Measurements from ENCODE around the gene MAGEA9B.
"Not testable (repeated sequence)": the region's sequence is repeated elsewhere in the genome, so short reads cannot be mapped to it uniquely, and the experiment has no call there.

MAGEA9B gene

DNA sequence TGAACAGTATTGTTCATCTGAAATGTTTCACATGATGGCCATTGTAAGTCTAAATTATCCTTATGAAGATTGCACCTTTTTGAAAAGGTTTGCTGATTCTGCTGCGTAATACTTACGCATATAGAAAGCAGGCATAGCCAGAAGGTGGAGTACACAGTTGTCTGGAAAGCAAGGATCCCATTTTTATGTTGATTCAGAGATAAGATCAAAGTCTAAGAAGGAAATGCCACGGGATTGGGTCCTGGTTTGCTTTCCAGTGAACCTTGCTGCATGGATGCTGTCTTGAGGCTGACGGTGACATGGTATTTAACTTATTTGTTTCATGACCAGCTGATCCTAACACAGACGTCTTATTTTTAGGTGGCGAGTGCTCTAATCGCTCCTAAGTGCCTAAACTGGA is 15.5 kb downstream of the MAGEA9B start:
- DNase-seq (ENCODE audit: low spot score): no peak

DNA sequence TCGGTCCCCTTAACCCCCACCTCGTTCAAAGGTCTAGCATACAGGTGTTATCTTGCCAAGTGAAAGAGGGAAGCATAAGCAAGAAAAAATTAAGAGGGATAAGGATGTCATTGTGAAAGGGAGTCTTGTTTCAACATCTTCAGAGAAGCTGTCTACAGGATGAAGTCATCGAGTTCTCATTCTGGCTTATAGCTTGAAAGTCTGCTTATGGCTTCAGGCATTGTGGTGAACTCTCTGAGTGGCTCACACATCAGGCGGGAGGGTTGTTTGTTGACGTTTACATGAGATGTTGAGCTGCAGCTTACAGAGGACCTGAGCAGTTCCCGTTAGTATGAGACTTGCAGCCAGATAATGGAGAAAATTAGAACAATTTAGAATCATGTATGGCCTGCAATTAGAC is 16.6 kb downstream of the MAGEA9B start:
- no peak for DNase-seq (ENCODE audit: low spot score)

DNA sequence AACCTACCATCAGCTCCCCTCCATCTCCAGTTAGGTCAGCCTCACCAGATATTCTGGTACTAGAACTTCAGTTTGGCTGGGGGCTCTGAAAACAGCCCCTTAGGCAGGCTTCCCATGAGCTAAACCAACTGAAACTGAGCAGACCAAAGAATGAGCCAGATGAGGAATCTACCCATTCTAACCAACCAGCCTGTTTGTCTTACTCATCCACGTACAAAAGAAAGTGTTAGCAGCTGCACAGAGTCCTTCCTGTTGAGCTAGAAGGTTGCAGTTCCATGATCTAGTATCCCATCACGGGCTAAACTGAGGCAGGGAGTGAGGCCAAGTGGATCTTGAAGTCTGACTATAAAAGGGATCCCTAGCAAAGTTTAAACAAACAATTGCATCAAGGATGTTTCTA is 17.5 kb downstream of the MAGEA9B start:
- no peak for DNase-seq (ENCODE audit: low spot score)

DNA sequence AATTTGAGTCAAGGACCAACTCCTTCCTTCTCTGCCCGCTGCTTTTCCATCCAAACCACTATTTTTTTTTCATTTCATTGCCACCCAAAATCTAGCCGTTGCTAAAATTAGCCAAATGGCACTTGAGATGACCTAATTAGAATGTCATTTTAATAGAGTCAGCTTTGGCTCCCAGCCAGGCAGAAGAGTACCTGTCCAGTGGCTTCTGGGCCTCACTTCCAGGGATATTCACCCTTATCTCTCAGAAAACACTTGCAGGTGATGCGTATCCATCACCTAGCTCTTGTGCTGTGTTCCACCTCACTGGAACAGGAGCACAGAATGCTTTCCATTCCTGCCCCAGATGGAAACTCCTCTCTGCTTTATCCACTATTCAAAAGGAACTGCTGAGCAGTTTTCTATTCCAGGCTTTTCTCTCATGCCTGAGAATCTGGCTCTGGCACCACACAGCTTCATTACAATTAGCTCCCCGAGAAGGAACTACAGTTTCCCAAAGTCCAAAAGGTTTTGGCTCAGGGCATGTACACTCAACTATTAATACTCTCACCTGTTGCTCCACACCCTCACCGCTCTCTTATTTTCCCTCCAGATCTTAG is 18.5 kb downstream of the MAGEA9B start:
- DNase-seq (ENCODE audit: low spot score): no peak

DNA sequence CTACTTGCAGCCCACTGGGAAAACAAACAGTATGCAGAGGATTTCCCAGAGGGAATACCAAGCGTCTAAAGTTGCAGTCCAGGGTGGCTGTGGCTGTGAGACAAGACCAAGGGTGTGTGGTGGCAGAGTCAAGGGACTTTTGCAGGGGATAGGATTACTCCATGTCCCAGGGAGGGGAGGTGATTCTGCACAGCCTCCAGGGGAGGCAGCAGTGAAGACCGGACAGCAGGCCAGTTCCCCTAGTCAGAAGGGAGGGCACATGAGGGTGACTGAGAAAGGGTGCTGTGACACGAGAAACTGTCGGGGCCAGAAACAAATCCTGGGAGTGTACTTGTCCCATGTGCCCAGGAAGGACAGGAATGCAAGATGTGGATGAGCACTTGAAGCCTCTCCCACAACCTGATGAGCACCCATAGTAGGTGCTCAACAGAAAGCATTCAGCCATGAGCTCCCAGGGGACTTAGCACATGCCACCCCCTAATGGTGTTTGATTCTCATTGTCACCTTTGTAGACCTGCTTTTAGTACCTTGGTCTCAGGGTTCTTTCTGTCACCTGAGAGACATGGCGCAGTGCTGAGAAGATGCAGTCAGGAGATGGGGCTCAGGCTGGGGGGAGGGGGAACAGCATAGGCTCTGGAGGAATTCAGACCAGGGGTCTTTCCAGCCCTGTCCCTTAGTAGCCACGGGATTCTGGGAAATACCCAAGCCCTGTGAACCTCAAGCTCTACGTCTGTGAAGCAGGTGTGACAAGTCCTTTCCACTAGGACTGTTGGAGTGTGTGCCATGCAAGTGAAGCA is 19.4 kb downstream of the MAGEA9B start:
- DNase-seq (ENCODE audit: low spot score): no peak

DNA sequence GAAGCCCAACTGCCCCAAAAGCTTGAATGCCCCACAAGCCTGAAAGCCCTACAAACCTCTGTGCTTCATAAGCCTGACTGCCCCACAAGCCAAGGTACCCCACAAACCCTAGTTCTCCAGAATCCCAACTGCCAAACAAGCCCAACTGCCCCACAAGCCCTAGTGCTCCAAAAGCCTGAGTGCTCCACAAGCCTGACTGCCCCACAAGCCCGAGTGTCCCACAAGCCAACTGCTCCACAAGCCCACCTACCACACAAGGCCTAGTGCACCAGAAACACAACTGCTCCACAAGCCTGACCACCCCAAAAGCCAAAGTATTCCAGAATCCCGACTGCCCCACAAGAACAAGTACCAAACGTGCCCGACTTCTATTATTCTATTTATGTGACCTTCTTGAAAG is 23.9 kb downstream of the MAGEA9B start:
- no peak for DNase-seq (ENCODE audit: low spot score)

DNA sequence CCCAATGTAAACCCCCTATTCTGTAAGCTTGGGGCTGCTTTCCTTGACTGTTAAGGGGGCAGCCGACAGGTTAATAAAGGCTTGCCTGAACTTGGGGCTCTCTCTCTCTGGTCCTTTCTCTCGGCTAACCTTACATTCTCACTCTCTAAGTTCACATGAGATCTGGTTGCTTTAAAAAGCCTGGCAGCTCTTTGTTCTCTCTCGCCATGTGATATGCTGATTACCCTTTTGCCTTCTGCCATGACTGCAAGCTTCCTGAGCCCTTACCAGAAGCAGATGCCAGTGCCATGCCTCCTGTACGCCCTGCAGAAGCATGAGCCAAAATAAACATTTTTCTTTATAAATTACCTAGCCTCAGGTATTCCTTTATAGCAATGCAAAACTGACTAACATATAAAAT is 32.0 kb downstream of the MAGEA9B start:
- not testable (repeated sequence) for DNase-seq (ENCODE audit: low spot score)

DNA sequence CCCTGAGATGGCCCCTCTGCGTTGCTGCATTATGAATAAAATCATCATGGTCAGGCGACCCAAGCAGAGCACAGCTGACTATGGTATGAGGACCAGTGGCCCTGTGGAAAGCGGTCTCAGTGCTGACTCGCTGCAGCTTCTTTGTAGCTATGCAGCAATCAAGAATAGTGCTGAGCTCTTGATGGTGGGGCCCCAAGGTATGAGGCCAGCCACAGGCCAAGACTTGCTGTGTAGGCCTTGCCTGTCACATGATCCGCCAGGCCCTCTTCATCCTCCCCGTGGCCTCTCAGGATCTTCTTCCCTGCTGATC is 35.4 kb downstream of the MAGEA9B start:
- not testable (repeated sequence) for DNase-seq (ENCODE audit: low spot score)

DNA sequence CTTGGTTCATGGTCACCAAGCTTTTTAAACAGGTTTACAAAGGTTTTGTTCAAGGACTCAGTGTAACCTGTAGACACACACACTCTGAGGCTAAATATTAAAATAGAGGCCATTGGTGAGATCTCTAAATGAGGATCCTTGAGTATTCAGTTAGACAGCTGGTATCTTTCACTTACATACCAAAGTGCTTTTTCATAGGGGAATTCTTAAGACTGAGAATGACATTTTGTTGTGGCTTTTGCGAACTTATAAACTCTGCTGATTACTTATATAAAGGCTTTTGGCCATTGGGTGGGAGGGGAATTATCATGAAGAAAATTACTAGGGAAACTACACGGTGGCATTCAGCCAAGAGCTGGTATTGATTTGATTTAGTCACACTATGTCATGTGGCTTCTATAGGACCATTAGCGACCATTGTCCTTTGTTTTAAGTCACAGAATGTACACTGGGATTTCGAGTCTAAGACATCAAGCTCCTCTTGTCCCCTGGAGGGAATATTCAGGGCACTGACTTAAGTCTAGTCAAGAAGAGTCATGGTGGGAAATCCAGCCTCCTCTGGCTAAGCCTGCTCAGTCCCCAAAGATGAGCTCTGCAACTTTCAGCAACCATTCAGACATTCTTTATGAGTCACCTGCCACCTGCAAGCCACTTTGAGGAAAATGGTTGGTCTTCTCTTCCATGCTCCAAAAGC is 35.9 kb downstream of the MAGEA9B start:
- not testable (repeated sequence) for DNase-seq (ENCODE audit: low spot score)

DNA sequence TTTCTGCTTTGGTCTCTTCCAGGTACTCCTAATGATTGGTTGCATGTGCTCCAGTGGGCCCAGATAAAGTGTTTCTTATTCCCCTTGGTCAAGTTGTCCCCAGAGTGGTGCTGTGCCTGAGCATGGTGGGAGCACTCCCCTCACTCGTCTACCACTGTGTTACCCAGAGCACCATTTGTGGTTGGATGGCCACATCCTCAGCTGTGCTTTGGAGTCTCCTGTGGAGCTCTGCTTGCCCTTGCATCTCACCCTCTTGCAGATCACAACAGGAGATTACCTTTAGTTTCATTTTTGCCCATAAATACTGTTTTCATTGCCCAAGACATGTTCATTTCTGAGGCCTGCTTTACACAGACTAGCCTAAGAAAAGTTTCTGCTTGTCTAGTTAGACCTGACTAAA is 36.8 kb downstream of the MAGEA9B start:
- not testable (repeated sequence) for DNase-seq (ENCODE audit: low spot score)

DNA sequence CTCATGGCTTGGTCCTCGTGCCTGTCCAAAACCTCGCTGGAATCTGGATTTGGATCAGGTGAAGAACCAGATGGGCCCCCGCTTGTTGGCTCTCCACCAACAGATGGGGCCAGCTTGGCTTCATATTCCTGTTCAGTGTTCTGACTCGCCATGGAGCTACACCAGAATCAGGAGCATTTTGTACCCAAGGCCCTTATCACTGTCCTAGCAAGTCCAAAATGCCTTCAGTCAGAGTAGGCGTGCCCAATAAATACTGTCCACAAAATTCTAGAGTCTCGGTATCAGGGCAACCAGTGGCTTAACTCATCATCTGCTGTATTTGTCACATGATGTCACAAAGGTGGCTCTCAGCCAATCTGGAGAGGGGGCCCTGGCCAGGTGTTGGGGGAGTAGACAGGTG is 37.6 kb downstream of the MAGEA9B start, which contains the start of gene HSFX3:
HSFX3 (minus strand) TSS at position 224 of the 400 bp plus-strand sequence; CDS start at position 152, 72 bp downstream.
- not testable (repeated sequence) for DNase-seq (ENCODE audit: low spot score)

DNA sequence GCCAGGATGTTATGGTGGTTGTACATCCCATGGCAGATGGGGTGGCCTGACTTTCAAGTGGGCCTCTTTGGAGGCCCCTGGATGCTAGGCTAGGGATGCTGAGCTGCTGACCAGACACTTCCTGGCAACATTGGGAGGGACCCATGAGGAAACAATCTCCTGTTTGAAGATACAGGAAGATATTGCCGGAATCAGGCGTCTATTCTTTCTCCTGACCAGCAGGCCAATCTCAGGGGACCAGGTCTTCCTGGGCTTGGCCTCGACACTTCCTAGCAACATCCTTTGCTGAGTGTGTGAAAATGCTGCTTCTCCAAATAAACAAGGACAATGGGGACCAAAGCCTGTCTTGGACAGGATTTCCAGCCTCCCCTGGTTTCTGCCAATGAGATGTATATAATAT is 39.5 kb downstream of the MAGEA9B start:
- not testable (repeated sequence) for DNase-seq (ENCODE audit: low spot score)

DNA sequence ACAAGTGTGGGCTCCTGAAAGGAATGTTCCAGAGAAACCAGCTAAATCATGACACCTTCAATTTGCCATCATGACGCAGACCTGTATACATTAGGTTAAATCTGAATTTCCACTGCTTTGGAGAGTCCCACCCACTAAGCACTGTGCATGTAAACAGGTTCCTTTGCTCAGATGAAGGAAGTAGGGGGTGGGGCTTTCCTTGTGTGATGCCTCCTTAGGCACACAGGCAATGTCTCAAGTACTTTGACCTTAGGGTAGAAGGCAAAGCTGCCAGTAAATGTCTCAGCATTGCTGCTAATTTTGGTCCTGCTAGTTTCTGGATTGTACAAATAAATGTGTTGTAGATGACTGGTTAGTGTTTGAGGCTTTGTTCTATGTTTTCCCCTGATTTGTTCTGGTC is 40.3 kb downstream of the MAGEA9B start:
- DNase-seq (ENCODE audit: low spot score): not testable (repeated sequence)

DNA sequence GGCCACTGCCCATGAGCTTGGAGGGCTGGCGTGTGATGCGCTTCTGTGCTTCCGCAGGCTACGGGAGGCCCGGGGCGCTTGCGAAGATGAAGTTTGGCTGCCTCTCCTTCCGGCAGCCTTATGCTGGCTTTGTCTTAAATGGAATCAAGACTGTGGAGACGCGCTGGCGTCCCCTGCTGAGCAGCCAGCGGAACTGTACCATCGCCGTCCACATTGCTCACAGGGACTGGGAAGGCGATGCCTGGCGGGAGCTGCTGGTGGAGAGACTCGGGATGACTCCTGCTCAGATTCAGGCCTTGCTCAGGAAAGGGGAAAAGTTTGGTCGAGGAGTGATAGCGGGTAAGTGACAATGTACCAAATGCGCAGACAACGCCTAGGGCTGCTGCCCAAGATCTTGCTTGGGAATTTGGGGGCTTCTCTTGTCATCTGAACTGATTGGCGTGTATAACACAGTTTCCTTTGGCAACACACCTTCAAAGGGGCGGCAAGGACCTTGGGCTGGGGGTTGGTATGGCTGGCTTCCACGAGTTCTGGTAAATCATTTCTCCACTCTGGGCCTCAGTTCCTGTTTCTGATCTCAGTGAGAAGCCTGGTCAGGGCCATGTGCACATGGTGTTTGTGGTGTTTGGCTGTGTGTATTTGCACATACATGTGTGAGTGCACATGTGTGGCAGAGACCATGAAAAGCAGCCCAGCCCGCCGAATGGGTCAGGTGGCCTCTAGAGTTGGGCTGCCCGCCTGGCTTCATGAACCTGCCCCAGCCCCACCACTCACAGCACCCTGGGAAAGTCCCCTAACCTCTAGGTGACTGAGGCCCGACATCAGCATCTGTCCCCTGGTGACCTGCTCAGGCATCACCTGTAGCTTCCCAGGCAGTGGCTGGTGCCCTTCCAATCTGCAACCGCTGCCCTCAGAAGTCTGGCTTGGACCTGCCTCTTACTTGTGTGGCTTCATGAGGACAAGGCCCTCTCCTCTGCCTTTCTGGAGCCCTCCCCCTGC is 41.4 kb downstream of the MAGEA9B start:
- DNase-seq (ENCODE audit: low spot score): not testable (repeated sequence)

DNA sequence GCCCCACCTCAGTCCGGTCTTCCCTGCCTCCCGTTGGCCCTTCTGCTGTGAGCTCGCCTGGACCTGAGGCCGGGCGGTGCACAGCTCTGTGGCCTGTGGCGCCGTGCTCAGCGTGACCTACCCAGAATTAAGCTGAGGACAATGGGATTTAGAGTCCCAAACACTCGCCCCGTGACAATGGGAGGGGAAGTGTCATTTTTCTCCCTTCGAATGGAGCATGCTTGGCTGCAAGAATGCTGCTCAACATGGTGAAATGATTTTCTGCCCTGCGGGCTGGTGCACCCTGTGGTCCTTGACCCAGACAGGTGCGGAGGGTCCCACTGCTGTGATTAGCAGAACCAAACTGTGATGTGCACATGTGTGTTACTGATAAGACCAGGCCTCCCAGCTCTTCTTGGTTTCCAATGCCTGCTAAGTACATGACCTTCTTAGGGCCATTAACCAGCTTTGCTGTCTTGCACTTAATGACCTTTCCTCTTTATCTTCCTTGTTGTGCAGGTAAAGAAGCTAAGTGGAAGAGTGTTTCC is 45.7 kb downstream of the MAGEA9B start:
- no peak for DNase-seq (ENCODE audit: low spot score)

DNA sequence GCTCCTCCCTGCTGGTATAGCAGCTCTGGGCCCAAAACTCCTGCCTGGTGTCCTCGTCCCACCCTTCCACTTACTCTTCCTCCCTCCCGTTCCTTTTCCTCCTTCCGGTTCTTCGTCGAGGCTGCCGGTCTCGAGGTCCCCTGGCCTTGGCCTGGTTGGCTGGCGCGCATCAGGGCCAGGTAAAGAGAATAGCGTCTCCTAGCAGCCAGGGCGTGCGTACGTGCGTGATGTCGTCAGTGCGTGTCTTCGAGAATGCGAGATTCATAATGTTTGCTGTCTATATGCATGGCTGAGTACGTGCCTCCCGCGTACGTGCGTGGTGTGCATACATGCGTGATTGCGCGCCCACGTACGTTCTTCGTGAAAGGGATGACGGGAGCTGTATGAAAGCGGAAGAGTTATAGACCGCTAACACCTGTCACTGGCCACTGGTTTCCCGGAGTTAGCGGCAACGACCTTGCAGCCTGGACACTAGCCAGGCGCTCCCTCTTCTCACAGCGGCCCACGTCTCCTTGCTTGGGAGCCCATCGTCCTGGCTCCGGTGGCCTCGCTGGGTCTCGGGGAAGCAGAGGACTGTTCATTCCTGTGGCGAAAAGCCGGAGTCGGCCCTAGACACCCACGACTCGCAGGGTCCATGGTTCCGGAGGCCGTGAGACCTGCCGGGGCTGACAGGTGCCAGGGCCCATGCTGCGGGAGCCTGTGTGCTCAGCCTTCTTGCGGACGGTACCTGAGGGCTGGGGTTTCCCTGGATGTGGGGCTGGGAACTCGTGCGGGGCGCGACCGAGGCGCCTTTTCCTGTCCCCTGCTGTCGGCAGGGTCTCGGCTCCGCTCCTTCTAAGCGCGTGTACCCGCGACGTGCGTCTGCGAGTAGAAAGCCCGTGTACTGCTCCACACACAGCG is 46.4 kb downstream of the MAGEA9B start, which contains the start of gene EOLA1:
EOLA1 (plus strand) TSS at position 392 of the 900 bp plus-strand sequence. CDS start 4,619 bp downstream, outside the sequence.
- peak; percentile 33 for DNase-seq (ENCODE audit: low spot score)

DNA sequence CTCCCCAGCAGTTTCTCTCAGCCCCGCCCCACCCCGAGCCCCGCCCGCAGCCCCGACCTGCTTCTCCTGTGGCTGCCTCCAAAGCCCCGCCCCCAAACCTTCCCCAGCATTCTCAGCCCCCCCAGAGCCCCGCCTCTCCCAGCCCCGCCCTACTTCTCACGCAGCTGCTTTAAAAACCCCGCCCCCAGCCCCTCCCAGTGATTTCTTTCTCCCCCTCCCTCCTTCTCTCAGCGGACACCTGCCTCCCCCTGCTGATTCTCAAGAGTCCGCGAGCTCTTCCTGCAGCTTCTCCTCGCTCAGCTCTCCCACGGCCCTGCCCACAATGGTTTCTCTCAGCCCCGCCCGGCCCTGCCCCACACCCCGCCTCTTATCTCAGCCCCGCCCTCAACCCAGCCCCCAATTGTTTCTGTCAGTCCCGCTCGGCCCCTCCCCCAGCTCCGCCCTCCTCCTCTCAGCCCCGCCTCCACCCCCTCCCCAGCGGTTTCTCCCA is 47.1 kb downstream of the MAGEA9B start:
- DNase-seq (ENCODE audit: low spot score): peak; percentile 42

DNA sequence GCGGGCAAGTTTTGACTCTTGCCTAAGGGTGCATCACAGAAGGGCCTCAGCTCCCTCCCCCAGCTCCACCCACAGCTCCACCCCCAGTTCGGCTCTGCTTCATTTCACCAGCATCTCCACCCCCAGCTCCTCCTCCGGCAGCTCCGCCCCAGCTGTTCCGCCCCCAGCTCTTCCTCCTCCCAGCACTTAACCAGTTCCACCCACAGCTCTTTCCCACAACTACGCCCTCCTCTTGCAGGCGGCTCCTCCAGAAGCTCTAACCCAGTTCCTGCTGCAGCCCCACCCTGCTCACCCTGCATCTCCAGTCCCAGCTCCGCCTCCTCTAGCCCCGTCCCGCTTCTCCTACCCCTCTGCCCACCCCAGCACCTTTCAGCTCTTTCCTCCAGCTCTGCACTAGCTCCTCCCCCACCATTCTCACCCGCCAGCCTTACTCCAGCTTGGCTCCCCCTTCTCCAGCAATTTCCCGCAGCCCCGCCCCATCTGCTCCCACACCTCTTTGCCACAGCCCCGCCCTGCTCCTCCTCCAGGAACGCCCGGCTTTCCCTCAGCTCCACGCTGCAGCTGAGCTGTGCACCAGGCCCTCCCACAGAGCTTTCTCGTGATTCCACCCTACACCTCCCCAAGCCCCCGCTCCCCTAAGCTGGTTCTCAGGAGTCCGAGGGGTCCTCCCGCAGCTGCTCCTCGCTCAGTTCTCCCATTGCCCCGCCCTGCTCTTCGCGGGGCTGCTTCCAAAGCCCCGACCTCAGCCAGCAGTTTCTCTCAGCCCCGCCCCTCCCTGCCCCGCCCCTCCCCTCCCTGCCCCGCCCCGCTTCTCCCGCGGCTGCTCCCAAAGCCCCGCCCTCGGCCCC is 47.8 kb downstream of the MAGEA9B start:
- DNase-seq (ENCODE audit: low spot score): peak; percentile 41

DNA sequence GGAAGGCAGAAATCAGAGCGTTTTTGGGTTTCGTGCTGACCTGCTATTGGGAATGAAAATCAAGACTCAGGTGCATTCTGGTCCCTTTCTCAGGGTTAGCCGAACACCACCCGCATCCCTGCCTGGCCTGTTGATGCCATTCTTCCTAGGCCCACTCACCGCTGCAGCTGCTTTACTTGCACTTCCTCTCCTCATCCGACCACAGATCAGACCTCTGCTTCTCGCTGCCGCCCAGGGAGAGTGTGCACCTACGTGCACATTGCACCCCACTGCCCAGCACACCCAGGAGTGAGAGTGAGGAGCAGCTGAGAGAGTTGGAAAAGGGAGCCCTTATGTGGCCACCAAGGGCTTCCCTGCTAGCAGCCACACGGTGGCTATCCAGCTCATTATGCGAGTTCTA is 49.8 kb downstream of the MAGEA9B start:
- not testable (repeated sequence) for DNase-seq (ENCODE audit: low spot score)
